HFF-Myc (cell line): Measurements from ENCODE around the gene CELF4.

Experiments
- DNase-seq: peaks from one replicate; pipeline ENCODE4 v3.0.0-alpha.2; 2011; ENCODE audit warnings: low read depth; ENCODE audit errors: extremely low read depth
- H3K4me3 ChIP-seq: replicated peaks from 2 replicates; pipeline ENCODE4 v1.5.1; 2011; ENCODE audit warnings: low read depth, mild to moderate bottlenecking, control low read depth, low read length
- TF ChIP-seq, protein P1 (sequence below): IDR thresholded peaks from 2 replicates; pipeline ENCODE4 v1.5.1; 2012; ENCODE audit warnings: mild to moderate bottlenecking, low read depth, low read length, control low read depth; ENCODE audit errors: missing control alignments

CELF4 gene

DNA sequence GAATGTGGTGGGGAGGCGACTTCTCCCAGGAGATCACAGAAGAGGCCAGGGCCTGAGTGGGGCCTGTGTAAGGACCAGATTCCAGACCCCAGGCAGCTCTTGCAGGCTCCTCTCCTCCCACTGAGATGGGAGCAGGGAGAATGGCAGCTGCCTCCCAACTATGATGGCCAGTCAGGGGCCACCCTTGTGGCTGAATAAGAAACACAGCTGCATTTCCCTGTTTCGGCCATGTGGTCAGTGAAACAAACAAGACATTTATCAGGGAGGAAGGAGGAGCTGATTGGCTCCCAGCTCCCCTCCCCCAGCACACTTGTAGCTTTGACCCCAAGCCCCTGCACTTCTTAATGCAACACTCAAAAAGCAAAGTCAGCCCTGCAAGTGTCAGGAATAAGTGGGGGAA, 143.5 kb downstream of the CELF4 start:
- TF ChIP-seq, protein P1, sequence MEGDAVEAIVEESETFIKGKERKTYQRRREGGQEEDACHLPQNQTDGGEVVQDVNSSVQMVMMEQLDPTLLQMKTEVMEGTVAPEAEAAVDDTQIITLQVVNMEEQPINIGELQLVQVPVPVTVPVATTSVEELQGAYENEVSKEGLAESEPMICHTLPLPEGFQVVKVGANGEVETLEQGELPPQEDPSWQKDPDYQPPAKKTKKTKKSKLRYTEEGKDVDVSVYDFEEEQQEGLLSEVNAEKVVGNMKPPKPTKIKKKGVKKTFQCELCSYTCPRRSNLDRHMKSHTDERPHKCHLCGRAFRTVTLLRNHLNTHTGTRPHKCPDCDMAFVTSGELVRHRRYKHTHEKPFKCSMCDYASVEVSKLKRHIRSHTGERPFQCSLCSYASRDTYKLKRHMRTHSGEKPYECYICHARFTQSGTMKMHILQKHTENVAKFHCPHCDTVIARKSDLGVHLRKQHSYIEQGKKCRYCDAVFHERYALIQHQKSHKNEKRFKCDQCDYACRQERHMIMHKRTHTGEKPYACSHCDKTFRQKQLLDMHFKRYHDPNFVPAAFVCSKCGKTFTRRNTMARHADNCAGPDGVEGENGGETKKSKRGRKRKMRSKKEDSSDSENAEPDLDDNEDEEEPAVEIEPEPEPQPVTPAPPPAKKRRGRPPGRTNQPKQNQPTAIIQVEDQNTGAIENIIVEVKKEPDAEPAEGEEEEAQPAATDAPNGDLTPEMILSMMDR = no peak
- no peak overlapping the region for H3K4me3 ChIP-seq
- DNase-seq = no peak

DNA sequence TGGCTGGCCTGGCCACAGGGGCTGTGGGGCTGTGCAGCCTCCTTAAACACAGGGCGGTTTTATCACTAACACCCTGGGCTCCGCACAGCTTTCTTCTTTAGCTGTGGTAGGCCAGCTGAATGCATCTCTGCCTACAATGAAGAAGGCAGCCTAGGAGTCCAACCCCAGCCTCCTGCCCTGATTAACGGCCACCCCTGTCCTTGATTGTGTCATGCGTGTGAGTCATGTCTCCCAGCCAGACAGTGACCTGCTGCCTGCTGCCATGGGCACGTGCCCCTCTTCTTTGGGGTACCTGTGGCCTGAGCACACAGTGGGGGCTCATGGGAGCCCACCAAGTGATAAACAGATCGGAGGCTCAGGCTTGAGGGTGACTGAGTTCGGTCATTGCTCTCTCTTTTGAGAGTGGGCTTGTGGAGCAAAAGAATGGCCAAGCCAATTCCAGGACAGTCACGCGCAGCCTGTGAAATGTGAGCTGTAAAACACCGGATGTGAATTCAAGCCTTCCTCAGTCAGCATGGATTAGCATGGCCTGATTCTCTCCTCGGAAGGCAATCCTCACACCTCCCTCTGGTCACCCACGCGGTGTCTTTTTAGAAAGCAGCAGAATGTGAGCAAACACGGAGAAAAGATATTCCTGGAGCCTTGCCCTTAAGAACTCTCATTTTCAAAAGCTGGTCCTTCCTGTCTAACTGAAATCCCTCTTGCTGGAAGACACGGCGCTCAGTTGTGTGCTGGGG, 144.1 kb downstream of the CELF4 start:
- TF ChIP-seq, protein P1 = no peak
- H3K4me3 ChIP-seq = no peak overlapping the region
- no peak for DNase-seq

DNA sequence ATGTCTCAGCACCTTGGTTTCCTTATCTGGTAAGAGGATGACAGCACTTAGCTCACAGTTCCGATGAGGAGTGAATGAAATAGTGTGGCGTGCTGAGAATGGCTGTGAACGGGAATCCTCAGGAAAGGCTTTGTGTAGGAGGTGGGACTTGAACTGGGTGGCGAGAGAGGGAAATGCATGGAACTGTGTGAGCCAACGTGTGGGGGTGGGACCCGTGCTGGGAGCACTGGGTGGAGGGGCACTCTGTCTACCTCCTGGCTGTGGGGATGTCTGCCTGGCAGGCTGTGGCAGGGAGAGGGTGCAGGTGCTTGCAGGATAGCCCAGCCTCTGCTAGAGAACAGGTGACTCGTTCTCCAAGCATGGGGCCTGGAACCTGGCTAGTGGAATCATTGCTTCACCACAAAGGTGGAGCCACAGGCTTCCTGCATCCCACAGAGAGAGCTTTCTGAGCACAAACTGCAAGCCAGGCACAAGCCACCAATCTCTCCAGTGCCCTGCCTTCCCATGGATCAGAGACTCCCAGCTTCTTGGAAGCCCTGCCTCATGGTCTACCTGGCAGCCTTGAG, 145.2 kb downstream of the CELF4 start:
- TF ChIP-seq, protein P1 = no peak
- no peak overlapping the region for H3K4me3 ChIP-seq
- no peak for DNase-seq

DNA sequence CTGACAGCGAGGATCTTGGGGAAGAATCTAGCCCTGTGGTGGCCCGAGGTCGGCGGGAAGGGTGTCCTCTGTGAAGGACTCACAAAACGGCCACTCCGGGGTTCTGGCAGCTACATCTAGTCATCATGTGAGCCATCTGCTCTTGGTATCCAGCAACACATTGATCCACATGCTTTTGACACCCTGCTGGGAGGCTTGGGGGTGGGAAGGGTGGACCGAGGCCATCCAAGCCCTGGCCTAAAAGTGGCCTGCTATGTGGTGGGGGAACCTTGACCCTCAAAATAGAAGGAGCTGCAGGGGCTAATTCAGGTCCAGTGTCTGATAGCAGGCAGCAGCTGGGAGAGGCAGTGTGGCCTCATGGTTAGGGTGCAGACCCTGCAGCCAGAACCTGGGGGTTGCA, 145.7 kb downstream of the CELF4 start:
- no peak for DNase-seq
- H3K4me3 ChIP-seq = no peak overlapping the region
- TF ChIP-seq, protein P1 = no peak

DNA sequence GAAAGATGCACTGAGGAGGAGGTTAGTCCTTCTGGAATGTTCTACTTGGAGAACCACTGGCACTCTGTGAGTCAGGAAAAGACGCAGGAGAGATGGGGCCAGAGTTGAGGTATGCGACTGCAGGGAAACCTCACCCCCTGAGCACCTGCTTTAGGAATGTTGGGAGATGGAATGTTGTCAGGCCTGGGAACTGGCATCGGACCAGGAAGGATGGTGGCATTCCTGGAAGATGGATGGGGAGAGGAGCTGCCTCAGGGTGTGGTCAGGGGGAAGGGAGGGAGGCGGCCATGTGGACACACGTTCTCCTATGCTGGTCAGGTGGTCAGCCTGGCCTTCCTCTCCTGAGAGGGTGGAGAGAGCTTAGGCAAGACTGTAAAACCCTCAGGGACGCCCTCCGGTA, 146.3 kb downstream of the CELF4 start:
- DNase-seq = no peak
- no peak overlapping the region for H3K4me3 ChIP-seq
- TF ChIP-seq, protein P1 = no peak

DNA sequence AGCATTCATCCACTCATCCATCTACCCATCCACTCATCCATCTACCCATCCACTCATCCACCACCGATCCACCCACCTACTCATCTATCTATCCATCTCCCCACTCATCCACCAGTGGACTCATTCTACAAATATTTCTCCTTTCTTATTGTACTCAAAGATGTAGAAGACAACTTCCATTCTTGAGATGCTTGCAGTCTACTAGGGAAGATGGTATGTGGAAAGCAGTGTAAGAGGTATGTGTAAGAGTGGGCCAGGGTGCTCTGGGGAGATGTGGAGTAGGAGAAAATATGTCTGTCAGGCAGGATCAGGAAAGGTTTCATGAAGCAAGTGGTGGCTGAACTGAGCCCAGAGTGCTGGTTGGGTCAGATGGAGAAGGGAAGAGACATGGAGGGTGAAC, 150.8 kb downstream of the CELF4 start:
- DNase-seq = no peak
- H3K4me3 ChIP-seq = no peak overlapping the region
- TF ChIP-seq, protein P1 = no peak
